Heart right ventricle (tissue), 16 donors: ENCODE measurements around the gene SEC14L2. TPM values are rescaled to one million over a fixed set of nuclear protein-coding genes. Genes with fewer than 3 reads are reported as not detected.
"Not testable (repeated sequence)": the region's sequence is repeated elsewhere in the genome, so short reads cannot be mapped to it uniquely, and the experiment has no call there.

Source experiments
- ATAC-seq, 8 donors: fragments of 200-7000 bp; cut with Tn5 transposase; one replicate each; pipeline ENCODE4 v1.9.1; 2020; ENCODE audit warnings: mild to moderate bottlenecking in 8 of 8, moderate library complexity in 8 of 8, moderate number of reproducible peaks in 1 of 8
- DNase-seq, 2 donors: peaks; one replicate each; pipeline ENCODE4 v3.0.0-alpha.2; 2020
- H3K27ac ChIP-seq, 10 donors: fragments of 200-600 bp; sonication (generic) in 2 of 10; one replicate each; pipeline versions ENCODE4 v1.5.0 to v1.8.0; 2020 to 2022; ENCODE audit warnings: mild to moderate bottlenecking in 3 of 10
- H3K27me3 ChIP-seq, 7 donors: fragments of 200-600 bp; one replicate each; pipeline ENCODE4 v1.8.0; 2021 to 2022; ENCODE audit warnings: mild to moderate bottlenecking in 2 of 7
- H3K36me3 ChIP-seq, 9 donors: fragments of 200-600 bp; sonication (generic) in 1 of 9; one replicate each; pipeline versions ENCODE4 v1.5.0 to v1.8.0; 2020 to 2022; ENCODE audit warnings: mild to moderate bottlenecking in 2 of 9
- H3K4me1 ChIP-seq, 9 donors: fragments of 200-600 bp; sonication (generic) in 1 of 9; one replicate each; pipeline versions ENCODE4 v1.5.0 to v1.8.0; 2020 to 2022; ENCODE audit warnings: mild to moderate bottlenecking in 4 of 9
- H3K4me3 ChIP-seq, 10 donors: fragments of 200-600 bp; sonication (generic) in 2 of 10; one replicate each; pipeline versions ENCODE4 v1.5.0 to v1.8.0; 2020 to 2022; ENCODE audit warnings: mild to moderate bottlenecking in 7 of 10, moderate library complexity in 2 of 10
- H3K9me3 ChIP-seq, 11 donors: fragments of 200-600 bp in 10 of 11; sonication (generic) in 2 of 11; one replicate each; pipeline versions ENCODE4 v1.5.0 to v1.8.0; 2013 to 2022; ENCODE audit warnings: mild to moderate bottlenecking in 2 of 11, control low read depth in 1 of 11, moderate library complexity in 1 of 11
- WGBS, 2 donors: extraction: QIAGEN DNeasy Blood & Tissue Kit; methylation state at CpG; one replicate each; pipeline ENCODE4 v1.1.7; 2013; ENCODE audit warnings: inconsistent platforms in 1 of 2; 5-methylcytosine and 5-hydroxymethylcytosine counted together
- intact Hi-C, 10 donors: fragments of 100-400 bp; cut with DNase I; formaldehyde crosslinking; loops; one replicate each; pipeline versions ENCODE4 v1.11.1 to v1.14.2; 2022
- polyA plus RNA-seq, 2 donors: library from polyadenylated mRNA; stranded (reverse); fragments of 200-250 nt; gene quantifications; one replicate each; pipeline ENCODE4 v1.2.3, GENCODE V29; 2013
- total RNA-seq, 10 donors: library from RNA; stranded (reverse); fragmentation: NEBNext Ultra II Directional in 3 of 10; extraction: Animal tissue kit (Norgen Biotek cat#: 25700) in 3 of 10; gene quantifications; one replicate each; pipeline versions ENCODE4 v1.2.1 to v1.2.4, GENCODE V29; 2021 to 2023
- TF ChIP-seq, protein P1 (sequence below), 9 donors: fragments of 200-600 bp; sonication (generic) in 2 of 9; IDR thresholded peaks; one replicate each; pipeline versions ENCODE4 v1.5.0 to v1.8.0; 2021 to 2022; ENCODE audit warnings: antibody characterized with exemption in 9 of 9, mild to moderate bottlenecking in 5 of 9, moderate library complexity in 1 of 9
- donor health status: Arrhythmogenic right ventricular cardiomyopathy.
- donor health status: ischemic (EF 13 %, LVEDD 7.1; RV severe dilation, severe dysfunction).
- donor health status: healthy with polysubstance abuse.
- donor health status: DM: no; HTN: yes; CAD: no.
- donor health status: DM: no; HTN: no; CAD: no.
- donor health status: ischemic (EF 25% LVEDD 6.9; RV normal size, moderate dysfunction).
- donor health status: ischemic (EF 25% LVEDD 5.7; RV mildly dilated, moderate dysfunction).
- donor health status: healthy.
- donor health status: DM: yes; HTN: yes; CAD: no.
- donor health status: Ischemic cardiomyopathy.
- donor health status: ischemic (EF 35%, LVEDD 5.7; RV mildly dilated, moderate dysfunction).
- donor health status: nonischemic (EF 11% LVEDD 7.7; RV severe dilation, severe dysfunction).
- donor health status: DM: yes; HTN: yes; CAD: no.
- donor health status: PGD.
- donor health status: ischemic (EF 29% LVEDD 5.4; RV normal size, mild dysfunction).
- donor health status: nonischemic (EF 23%, LVEDD 6.1; RV moderate dilation, normal function).

SEC14L2 gene
- total and polyA plus RNA-seq, 12 donors, result 0.21 to 7.6 (median 0.87) TPM

DNA sequence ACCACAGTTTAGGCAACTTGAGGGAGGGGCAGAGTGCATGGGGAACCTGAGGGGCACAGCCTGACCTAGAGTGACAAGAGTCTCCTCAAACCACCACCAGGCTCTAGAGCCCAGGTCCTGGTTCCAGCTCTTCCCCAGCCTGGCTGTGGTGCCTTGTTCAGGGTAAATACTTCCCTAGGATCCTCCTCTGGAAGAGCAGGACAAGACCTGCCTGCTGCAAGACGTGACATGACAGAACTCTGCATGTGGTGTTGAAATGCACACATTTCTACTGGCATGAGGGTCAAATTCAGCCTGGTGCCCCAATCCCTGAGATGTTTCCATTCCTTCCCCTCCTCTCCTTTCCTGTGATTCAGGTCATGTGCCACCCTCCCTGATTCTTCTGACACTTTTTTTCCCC, 3.3 kb downstream of the SEC14L2 start:
- Histone ChIP-seq H3K4me1 (peaks cover 0 to 26% (median 15%) of the 10 kb centered on the region in 9 donors), H3K36me3 (no peaks in the 10 kb centered on the region), H3K4me3 (no peak overlapping the region), H3K27ac (no peak overlapping the region), H3K27me3 (peaks cover 0 to 39% (median 32%) of the 10 kb centered on the region in 7 donors), H3K9me3 (no peaks in the 10 kb centered on the region)
- DNase-seq, result no peak
- intact Hi-C loops, result no loop called here
- 50 to 54% methylated on average over 1 of the region's 1 CpG for WGBS, 2 donors
- no peak for ATAC-seq
- TF ChIP-seq, protein P1, sequence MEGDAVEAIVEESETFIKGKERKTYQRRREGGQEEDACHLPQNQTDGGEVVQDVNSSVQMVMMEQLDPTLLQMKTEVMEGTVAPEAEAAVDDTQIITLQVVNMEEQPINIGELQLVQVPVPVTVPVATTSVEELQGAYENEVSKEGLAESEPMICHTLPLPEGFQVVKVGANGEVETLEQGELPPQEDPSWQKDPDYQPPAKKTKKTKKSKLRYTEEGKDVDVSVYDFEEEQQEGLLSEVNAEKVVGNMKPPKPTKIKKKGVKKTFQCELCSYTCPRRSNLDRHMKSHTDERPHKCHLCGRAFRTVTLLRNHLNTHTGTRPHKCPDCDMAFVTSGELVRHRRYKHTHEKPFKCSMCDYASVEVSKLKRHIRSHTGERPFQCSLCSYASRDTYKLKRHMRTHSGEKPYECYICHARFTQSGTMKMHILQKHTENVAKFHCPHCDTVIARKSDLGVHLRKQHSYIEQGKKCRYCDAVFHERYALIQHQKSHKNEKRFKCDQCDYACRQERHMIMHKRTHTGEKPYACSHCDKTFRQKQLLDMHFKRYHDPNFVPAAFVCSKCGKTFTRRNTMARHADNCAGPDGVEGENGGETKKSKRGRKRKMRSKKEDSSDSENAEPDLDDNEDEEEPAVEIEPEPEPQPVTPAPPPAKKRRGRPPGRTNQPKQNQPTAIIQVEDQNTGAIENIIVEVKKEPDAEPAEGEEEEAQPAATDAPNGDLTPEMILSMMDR (IDR thresholded peaks at IDR 0.05), result no peak

DNA sequence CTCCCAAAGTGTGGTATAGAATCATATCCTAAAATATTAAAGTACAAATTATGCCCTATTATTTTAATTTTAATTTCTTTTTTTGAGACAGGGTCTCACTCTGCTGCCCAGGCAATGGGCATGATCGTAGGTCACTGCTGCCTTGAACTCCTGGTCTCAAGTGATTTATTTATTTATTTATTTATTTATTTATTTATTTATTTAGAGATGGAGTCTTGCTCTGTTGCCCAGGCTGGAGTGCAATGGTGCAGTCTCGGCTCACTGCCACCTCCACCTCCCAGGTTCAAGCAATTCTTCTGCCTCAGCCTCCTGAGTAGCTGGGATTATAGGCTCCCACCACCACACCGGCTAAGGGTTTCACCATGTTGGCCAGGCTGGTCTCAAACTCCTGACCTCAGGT, 4.2 kb downstream of the SEC14L2 start:
- ATAC-seq, DNase-seq, H3K27ac ChIP-seq, H3K4me3 ChIP-seq, H3K9me3 ChIP-seq, H3K36me3 ChIP-seq, intact Hi-C loops: not testable (repeated sequence)
- peaks cover 0 to 31% (median 23%) of the 10 kb centered on the region in 7 donors for H3K27me3 ChIP-seq
- WGBS, 2 donors, result 96 to 98% methylated on average over 3 of the region's 3 CpGs
- peaks cover 0 to 26% (median 15%) of the 10 kb centered on the region in 9 donors for H3K4me1 ChIP-seq

DNA sequence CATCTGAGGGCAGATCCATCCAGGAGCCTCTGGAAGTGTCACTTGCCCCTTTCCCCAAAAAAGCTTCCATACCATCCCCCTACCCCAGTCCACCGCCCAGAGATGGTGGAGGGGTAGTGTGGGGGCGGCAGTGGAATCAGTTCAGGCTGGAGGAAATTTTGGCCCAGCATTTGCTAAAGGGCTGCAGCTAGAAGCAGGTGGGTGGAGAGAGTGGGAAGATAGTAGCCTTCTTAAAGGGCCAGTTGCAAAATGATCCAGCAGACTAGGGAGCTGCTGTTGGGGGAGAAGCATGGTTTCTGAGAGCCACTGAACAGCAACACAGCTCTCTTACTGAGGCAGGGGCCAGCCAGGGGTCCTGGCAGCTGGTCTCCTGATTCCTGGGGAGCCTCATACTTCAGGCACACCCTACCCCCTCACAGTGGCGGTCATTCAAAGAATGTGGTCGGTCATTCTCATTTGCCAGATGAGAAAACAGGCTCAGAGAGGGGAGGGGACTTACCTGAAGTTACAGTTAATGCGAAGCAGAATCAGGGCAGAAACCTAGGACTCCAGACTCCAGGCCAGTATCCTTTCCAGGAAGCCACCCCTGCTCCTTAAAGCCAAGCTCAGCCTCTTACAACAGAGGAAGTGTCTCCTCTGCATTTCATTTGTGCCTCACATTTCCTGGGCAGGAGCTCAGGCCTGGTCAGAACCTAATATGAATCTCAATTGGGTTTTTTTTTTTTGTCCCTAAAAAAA, 5.4 kb downstream of the SEC14L2 start:
- TF ChIP-seq, protein P1 (IDR thresholded peaks at IDR 0.05), result no peak
- peaks cover 0 to 19% (median 5%) of the 10 kb centered on the region in 9 donors for H3K4me1 ChIP-seq
- WGBS, 2 donors, result 75 to 79% methylated on average over 5 of the region's 5 CpGs
- DNase-seq (no peak), ATAC-seq (no peak)
- intact Hi-C loops, result no loop called here
- peaks cover 0 to 11% (median 0%) of the 10 kb centered on the region in 9 donors for H3K36me3 ChIP-seq
- H3K4me3 ChIP-seq, result no peak overlapping the region
- no peak overlapping the region for H3K27ac ChIP-seq
- no peaks in the 10 kb centered on the region for H3K9me3 ChIP-seq
- H3K27me3 ChIP-seq, result peaks cover 0 to 20% (median 12%) of the 10 kb centered on the region in 7 donors

DNA sequence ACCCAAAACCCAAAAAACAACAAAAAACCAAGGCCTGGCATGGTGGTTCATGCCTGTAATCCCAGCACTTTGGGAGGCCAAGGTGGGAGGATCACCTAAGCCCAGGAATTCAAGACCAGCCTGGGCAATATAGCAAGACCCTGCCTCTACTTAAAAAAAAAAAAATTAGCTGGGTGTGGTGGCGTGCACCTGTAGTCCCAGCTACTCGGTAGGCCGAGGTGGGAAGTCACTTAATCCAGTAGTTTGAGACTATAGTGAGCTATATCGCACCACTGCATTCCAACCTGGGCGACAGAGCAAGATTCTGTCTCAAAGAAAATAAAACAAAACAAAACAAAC, 5.9 kb downstream of the SEC14L2 start:
- WGBS, 2 donors, result 92 to 95% methylated on average over 5 of the region's 5 CpGs
- H3K27me3 ChIP-seq, result peaks cover 0 to 14% (median 7%) of the 10 kb centered on the region in 7 donors
- ATAC-seq, DNase-seq, intact Hi-C loops, H3K9me3 ChIP-seq, H3K4me3 ChIP-seq, H3K27ac ChIP-seq: not testable (repeated sequence)
- peaks cover 0 to 16% (median 0%) of the 10 kb centered on the region in 9 donors for H3K36me3 ChIP-seq
- H3K4me1 ChIP-seq, result peaks cover 0 to 14% (median 0%) of the 10 kb centered on the region in 9 donors

DNA sequence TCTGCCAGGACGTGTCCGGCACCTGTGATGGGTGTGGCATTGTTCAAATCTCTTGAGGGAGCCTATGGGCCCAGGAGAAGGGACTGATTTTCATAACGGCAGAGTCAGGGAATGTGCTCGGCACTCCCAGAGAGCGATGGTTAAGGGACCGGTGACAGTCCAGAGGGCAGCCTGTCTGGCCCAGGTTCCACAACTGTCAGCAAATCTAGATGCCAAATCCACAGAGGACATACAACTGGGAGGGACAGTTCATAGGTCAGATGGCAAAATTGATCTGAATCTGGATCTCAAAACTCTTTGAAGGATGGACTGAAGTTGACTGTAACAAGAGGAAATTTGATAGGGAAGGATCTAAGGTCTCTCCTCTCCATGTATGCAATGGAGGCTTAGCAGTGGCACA, 7.5 kb downstream of the SEC14L2 start:
- DNase-seq, result no peak
- Histone ChIP-seq H3K9me3 (no peaks in the 10 kb centered on the region), H3K27me3 (no peaks in the 10 kb centered on the region), H3K27ac (no peak overlapping the region), H3K4me3 (no peak overlapping the region), H3K36me3 (peaks cover 0 to 27% (median 0%) of the 10 kb centered on the region in 9 donors), H3K4me1 (peaks cover 0 to 4% (median 0%) of the 10 kb centered on the region in 9 donors)
- intact Hi-C loops, result no loop called here
- ATAC-seq, result no peak
- TF ChIP-seq, protein P1 (IDR thresholded peaks at IDR 0.05), result no peak
- 81 to 85% methylated on average over 6 of the region's 6 CpGs for WGBS, 2 donors
